Effector memory CD4-positive, alpha-beta T cell (primary cell): Measurements from ENCODE around the gene APRT.

Source experiments
- DNase-seq, 3 donors: peaks; one replicate each; pipeline ENCODE4 v3.0.0-alpha.2; 2020
- H3K27ac ChIP-seq: 2 replicates; pipeline ENCODE4 v1.7.0; 2013; ENCODE audit warnings: mild to moderate bottlenecking, low read length, moderate library complexity; ENCODE audit not compliant: insufficient read depth, poor library complexity, severe bottlenecking
- H3K27me3 ChIP-seq: replicated peaks from 2 replicates; pipeline ENCODE4 v1.7.0; 2013; ENCODE audit warnings: mild to moderate bottlenecking, low read length; ENCODE audit not compliant: insufficient read depth, control insufficient read depth, poor library complexity, severe bottlenecking
- H3K36me3 ChIP-seq: 2 replicates; pipeline ENCODE4 v1.7.0; 2013; ENCODE audit warnings: mild to moderate bottlenecking, low read length, moderate library complexity; ENCODE audit not compliant: control insufficient read depth, insufficient read depth
- H3K4me1 ChIP-seq: 2 replicates; pipeline ENCODE4 v1.7.0; 2013; ENCODE audit warnings: low read length, mild to moderate bottlenecking; ENCODE audit not compliant: control insufficient read depth, insufficient read depth, poor library complexity, severe bottlenecking
- H3K4me3 ChIP-seq: 2 replicates; pipeline ENCODE4 v1.7.0; 2013; ENCODE audit warnings: low read length, low read depth, mild to moderate bottlenecking; ENCODE audit not compliant: insufficient read depth, poor library complexity, severe bottlenecking
- H3K9me3 ChIP-seq: 2 replicates; pipeline ENCODE4 v1.7.0; 2013; ENCODE audit warnings: mild to moderate bottlenecking, low read length, moderate library complexity; ENCODE audit not compliant: control insufficient read depth

Gene APRT

DNA sequence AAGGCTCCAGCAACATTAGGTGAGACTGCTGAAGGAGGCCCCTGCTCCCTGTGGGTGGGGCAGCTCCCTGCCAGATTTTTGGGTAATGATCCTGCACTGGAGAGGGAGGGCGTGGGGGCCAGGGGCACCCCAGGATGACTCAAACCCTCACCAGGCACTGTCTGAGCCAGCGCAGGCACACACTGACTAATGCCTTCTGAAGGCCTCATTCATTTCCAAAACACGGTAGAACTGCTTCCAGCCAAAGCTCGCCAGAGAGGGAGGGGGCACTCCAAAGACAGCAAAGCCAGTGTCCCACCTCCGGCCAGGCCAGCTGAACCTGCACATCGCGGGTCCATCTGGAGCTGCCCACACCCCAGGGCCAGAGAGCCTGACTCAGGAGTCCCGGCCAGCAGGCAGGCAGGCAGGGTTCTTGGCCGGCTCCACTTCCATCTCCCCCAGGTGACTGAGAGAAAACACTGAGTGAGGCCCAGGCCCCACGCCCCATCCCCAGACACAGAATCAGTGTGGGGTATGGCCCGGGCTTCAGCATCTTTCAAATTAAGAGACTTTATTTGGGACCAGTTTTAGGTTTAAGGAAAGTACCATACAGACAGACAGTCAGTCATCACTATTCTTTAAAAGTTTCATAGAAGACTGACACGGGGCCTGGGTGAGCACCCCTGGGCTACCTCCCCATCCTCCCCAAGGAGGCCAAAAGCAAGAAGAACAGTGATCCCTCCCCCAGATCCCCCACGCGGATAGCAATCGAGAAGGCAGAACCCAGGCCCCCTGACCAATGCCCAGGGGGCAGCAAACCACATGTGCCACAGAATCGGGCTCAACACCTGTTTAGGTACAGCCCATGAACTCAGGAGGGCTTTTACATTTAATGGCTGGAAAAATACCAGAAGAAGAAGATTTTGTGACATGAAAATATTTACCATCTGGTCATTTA, 29.0 kb downstream of the APRT start:
- no peaks in the 10 kb centered on the region for H3K9me3 ChIP-seq
- peak overlapping the region; percentile 84 for H3K27ac ChIP-seq
- peak overlapping the region; percentile 62 for H3K4me3 ChIP-seq
- peak in 2 of 3 donors; percentile 48 to 66 for DNase-seq
- no peaks in the 10 kb centered on the region for H3K27me3 ChIP-seq
- H3K36me3 ChIP-seq, result peaks cover 3% of the 10 kb centered on the region
- H3K4me1 ChIP-seq, result peaks cover 65% of the 10 kb centered on the region

DNA sequence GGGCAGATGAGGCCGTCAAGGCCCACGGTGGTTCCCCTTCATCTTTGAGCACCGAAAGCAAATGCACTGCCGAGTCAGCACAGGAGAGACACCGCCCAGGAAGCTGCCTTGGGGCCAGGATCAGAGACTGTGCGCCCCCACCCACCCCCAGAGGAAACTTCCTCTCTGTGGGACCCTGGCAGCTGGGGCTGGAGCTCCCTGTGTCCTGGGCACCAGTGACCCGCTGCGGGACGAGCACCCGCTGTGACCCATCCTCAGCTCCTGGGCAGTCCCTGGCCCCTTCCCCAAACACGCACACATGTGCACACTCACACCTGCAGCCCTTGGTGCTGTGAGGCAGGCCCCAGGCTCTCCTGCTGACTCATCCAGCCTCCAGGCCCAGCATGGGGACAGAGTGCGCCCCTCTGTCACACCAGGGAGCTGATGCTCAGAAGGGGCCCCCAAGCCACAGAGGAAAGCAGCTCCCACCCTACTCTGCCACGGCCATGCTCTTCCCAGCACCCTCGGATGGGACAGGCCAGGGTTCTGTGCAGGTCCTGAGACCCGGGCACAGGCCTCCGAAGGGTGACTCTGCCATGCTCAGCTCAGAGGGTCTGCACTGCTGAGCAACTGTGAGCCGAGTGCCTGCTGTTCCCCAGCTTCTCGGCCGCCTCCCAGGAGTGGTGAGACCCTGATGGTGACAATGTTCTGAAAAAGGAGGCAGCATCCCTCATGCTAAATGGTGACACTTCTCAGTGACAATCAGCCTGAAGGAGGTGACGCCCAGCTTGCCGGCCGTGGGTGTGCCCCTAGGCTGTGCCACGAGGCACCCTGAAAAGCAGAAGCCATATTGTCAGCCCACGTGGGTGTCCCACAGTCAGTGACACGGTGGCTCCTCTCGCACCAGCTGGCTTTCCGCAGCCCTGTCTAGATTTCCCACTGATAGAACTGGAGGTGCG, 30.3 kb downstream of the APRT start:
- DNase-seq, result peak; percentile 57 to 64 (median 58)
- H3K9me3 ChIP-seq, result no peaks in the 10 kb centered on the region
- H3K36me3 ChIP-seq, result peaks cover 8% of the 10 kb centered on the region
- peak overlapping the region; percentile 84 for H3K27ac ChIP-seq
- peaks cover 67% of the 10 kb centered on the region for H3K4me1 ChIP-seq
- peak overlapping the region; percentile 40 for H3K4me3 ChIP-seq
- no peaks in the 10 kb centered on the region for H3K27me3 ChIP-seq

DNA sequence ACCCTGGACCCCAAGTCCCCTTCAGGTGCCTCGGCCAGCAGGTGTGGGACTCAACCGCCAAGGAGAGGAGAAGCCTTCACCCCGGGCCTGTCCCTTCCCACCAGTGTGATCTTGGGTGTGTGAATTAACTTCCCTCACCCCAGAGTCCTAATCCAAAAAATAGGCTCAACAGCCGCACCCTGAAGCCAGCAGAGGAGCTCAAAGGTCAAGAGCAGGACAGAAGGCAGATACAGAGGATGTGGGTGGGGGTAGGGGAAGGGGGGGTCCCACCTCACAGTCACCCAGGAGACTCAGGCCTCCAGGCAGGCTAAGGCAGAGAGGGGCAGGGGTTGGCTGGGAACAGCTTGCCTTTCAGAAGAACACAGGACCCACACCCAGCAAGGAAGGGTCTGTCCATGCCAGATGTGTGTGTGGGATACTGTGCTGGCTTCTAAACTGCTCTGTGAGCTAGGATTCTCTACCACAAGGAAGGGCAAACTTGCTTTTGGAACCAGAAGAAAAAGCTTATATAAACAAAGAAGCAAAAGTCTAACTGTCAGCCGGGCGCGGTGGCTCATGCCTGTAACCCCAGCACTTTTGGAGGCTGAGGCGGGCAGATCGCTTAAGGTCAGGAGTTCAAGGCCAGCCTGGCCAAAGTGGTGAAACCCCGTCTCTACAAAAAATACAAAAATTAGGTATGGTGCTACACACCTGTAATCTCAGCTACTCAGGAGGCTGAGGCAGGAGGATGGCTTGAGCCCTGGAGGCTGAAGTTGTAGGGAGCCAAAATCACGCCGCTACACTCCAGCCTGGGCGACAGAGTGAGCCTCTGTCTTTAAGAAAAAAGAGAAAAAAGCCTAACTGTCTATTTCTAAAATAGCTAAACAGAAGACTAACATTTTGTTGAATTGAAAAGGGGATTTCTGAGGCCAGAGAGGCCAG, 31.3 kb downstream of the APRT start:
- H3K36me3 ChIP-seq, result peaks cover 8% of the 10 kb centered on the region
- no peaks in the 10 kb centered on the region for H3K27me3 ChIP-seq
- peak overlapping the region; percentile 84 for H3K27ac ChIP-seq
- no peaks in the 10 kb centered on the region for H3K9me3 ChIP-seq
- no peak for DNase-seq
- H3K4me1 ChIP-seq, result peaks cover 61% of the 10 kb centered on the region
- H3K4me3 ChIP-seq, result peak overlapping the region; percentile 40

DNA sequence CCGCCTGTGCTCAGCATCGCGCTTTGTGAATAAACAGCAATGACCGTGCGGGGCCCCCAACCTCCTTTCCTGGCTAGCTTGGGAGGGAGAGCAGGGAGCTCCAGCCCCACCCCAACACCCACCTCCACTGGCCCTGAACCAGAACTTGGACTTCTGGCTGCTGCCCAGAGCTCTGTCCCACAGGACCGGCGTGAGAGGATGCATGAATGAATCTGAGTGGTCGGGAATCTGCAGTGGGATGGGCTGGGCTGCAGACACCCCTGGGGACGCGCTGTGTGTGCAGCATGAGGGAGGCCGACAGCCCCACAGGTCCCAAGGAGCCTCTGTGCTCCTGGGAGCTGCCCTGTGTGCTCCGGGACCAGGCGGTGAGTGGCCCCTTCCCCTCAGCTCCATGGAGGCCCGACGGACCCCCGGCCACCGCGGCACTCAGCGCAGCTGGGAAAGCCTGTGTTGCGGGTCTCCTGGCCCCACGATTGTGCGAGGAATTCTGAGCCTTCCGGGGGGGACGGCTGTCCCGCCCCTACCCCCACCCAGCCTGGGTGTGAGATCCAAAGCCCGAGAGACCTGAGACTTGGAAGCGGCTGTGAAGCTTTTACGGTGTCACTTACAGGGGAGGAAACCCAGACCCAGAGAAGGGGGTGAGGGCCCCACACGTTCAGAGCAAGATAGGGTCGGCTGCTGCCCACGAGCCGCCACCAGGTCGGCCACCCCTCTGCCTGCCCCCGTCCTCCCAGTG, 32.2 kb downstream of the APRT start:
- H3K36me3 ChIP-seq, result peaks cover 8% of the 10 kb centered on the region
- H3K27ac ChIP-seq, result peak overlapping the region; percentile 84
- no peaks in the 10 kb centered on the region for H3K27me3 ChIP-seq
- no peaks in the 10 kb centered on the region for H3K9me3 ChIP-seq
- peaks cover 62% of the 10 kb centered on the region for H3K4me1 ChIP-seq
- DNase-seq, result no peak
- H3K4me3 ChIP-seq, result no peak overlapping the region

DNA sequence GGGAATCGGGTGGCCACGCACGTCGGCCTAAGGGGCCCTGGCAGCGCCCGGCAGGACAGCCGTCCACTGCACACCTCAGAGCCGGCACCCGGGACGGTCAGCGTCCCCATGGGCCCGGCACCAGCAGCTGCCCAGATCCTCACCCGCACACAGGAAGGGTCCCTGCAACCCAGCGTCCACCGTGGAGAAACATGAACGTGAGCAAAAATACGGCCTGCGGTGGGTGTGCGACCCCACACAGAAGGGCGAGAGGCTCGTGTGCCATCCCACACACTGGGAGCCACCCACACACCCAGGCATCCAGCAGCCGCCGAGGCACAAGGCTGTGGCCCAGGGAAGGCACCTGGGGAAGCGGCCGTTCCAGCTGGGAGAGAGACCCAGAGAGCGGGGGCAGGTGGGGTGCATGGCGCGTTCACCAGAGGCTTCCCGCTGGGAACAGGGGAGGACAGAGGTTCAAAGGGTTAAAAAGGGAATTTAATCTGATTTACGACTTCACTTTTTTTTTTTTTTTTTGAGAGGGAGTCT, 33.1 kb downstream of the APRT start:
- H3K9me3 ChIP-seq, result no peaks in the 10 kb centered on the region
- no peaks in the 10 kb centered on the region for H3K27me3 ChIP-seq
- H3K36me3 ChIP-seq, result peaks cover 8% of the 10 kb centered on the region
- DNase-seq, result no peak
- no peak overlapping the region for H3K4me3 ChIP-seq
- peaks cover 65% of the 10 kb centered on the region for H3K4me1 ChIP-seq
- H3K27ac ChIP-seq, result no peak overlapping the region

DNA sequence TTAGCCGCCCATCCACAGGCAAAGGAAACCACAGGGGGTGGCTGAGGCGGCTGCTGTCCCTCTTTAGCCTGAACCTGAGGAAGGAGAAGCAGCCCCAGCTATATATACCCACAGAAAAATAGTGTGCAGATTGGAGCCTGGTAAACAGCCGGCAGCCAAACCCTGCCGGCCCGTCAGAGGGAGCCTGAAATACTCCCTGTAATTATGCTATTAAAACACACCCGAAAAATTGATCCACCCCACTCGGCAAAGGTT, 33.5 kb downstream of the APRT start:
- no peak overlapping the region for H3K27ac ChIP-seq
- DNase-seq, result no peak
- H3K4me3 ChIP-seq, result no peak overlapping the region
- H3K27me3 ChIP-seq, result no peaks in the 10 kb centered on the region
- H3K36me3 ChIP-seq, result peaks cover 8% of the 10 kb centered on the region
- H3K4me1 ChIP-seq, result peaks cover 62% of the 10 kb centered on the region
- no peaks in the 10 kb centered on the region for H3K9me3 ChIP-seq

DNA sequence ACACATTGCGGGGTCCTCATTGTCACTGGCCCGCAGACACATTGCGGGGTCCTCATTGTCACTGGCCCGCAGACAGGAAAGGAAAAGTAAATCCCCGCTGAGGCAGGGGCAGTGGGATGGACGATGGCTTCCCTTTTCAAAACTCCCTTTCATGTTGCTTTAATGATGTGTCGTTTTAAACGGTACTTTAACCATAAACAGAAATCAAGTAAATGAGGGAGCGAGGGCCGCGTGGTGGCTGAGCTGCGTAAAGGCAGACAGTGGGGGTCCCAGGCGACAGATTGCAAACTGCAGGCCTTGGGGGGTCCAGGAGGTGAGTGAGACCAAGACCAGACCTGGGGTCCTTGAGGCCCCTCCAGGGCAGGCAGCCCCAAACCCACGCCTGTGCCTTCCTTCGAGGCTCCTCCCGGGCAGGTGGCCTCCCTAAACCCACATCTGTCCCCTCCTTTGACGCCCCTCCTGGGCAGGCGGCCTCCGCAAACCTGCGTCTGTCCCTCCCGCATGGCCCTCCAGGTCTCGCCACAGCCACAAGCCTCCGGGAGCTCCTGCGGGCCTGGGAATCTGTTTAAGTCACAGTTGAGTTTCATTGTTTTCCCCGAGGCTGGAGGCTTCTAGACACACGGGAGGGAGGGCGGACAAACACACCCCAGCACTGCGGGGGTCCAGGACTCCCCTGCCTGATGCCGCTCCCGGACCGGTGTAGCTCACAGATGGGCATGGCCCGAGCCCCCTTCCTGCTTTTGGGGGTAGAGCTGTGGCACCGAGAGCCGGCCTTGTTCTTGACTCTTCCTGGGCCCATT, 34.1 kb downstream of the APRT start:
- no peak overlapping the region for H3K27ac ChIP-seq

DNA sequence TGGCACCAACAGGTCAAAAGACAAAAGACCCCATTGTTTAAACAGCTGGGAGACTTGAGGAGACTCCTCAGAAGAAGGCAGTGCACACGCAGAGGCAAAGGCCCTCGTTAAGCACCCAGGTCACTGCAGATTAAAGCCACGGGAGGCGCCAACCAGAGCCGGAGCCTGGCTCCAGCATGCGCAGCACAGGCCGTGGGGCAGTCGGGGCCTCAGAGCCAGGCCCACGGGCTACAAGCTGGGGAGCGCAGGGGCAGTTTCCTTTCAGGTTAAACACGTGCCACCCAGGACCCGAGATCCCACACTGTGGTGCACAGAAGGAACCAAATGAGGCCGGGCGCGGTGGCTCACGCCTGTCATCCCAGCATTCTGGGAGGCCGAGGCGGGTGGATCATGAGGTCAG, 35.9 kb downstream of the APRT start:
- H3K9me3 ChIP-seq, result no peaks in the 10 kb centered on the region
- no peak overlapping the region for H3K4me3 ChIP-seq
- no peaks in the 10 kb centered on the region for H3K27me3 ChIP-seq
- peaks cover 8% of the 10 kb centered on the region for H3K36me3 ChIP-seq
- DNase-seq, result no peak
- H3K27ac ChIP-seq, result no peak overlapping the region
- H3K4me1 ChIP-seq, result peaks cover 49% of the 10 kb centered on the region

More for the DNA sequence above, 34.1 kb downstream of the APRT start:
- no peaks in the 10 kb centered on the region for H3K27me3 ChIP-seq
- no peak for DNase-seq
- H3K4me3 ChIP-seq, result no peak overlapping the region
- H3K36me3 ChIP-seq, result peaks cover 8% of the 10 kb centered on the region
- peaks cover 56% of the 10 kb centered on the region for H3K4me1 ChIP-seq
- no peaks in the 10 kb centered on the region for H3K9me3 ChIP-seq
